K562 (cell line): ENCODE results near the gene SHF. TPM values are rescaled to one million over a fixed set of nuclear protein-coding genes. Genes with fewer than 3 reads are reported as not detected.
A peak's percentile ranks its signal among the peaks of the same experiment; 100 is the strongest.

ENCODE experiments used
- ATAC-seq: fragments of 200-7000 bp; cut with Tn5 transposase; 3 replicates; pipeline ENCODE4 v1.9.1; 2020; ENCODE audit warnings: moderate library complexity
- BruUV-seq: library from RNA; stranded (reverse); fragments of 400-500 nt; replicated peaks from 2 replicates; lab custom pipeline; 2021; lab: Mats Ljungman, UMichigan
- CTCF ChIA-PET: fragments of 300-600 bp; formaldehyde crosslinking; extraction: SDS; loops from one replicate; lab custom pipeline; 2021; ENCODE audit warnings: low intra/inter-chr PET ratio; lab: Yijun Ruan, JAX
- POLR2A ChIA-PET: fragments of 300-600, 350-650 bp; sonication (Branson Sonifier 250); formaldehyde crosslinking; extraction: SDS; loops from one replicate; lab custom pipeline; 2021; ENCODE audit warnings: antibody characterized with exemption, inconsistent platforms; lab: Yijun Ruan, JAX
- DNase-seq, 4 experiments: peaks; one replicate each; pipeline versions ENCODE4 v3.0.0 to v3.0.0-alpha.2; 2011 to 2018; ENCODE audit warnings: low spot score in 3 of 4, mixed read lengths in 3 of 4; ENCODE audit errors: extremely low read depth in 1 of 4
- FAIRE-seq: peaks from 2 replicates; lab custom pipeline; 2011; peaks lifted over from hg19 to GRCh38; lab: Jason Lieb, UNC
- H2AFZ ChIP-seq: 2 replicates; pipeline ENCODE4 v1.6.0; 2011; ENCODE audit warnings: low read depth, low read length, control low read depth, inconsistent platforms
- H3K27ac ChIP-seq: fragments of 200-600 bp; 3 replicates; pipeline ENCODE4 v1.8.0; 2011; ENCODE audit warnings: low read depth, mild to moderate bottlenecking, control low read depth, inconsistent platforms, low read length, moderate library complexity, mixed read lengths; ENCODE audit errors: extremely low read depth
- H3K27me3 ChIP-seq, 2 experiments: fragments of 300-600 bp in 1 of 2; 2 replicates in 1 of 2; 3 replicates in 1 of 2; pipeline versions ENCODE4 v1.6.0 to v1.8.0; 2011; ENCODE audit warnings: inconsistent platforms in 2 of 2, low read length in 2 of 2, mild to moderate bottlenecking in 1 of 2, mixed read lengths in 1 of 2, moderate library complexity in 1 of 2; ENCODE audit not compliant: control insufficient read depth in 2 of 2, insufficient read depth in 2 of 2
- H3K36me3 ChIP-seq: fragments of 300-600 bp; 3 replicates; pipeline ENCODE4 v1.8.0; 2011; ENCODE audit warnings: mild to moderate bottlenecking, low read length, inconsistent platforms; ENCODE audit not compliant: control insufficient read depth, insufficient read depth
- H3K4me1 ChIP-seq, 2 experiments: fragments of 200-600 bp in 1 of 2; replicated peaks in 1 of 2; 2 replicates in 1 of 2; 3 replicates in 1 of 2; pipeline versions ENCODE4 v1.5.1 to v1.8.0; 2011; ENCODE audit warnings: inconsistent platforms in 2 of 2, low read length in 2 of 2, mild to moderate bottlenecking in 1 of 2, mixed read lengths in 1 of 2, moderate library complexity in 1 of 2; ENCODE audit not compliant: control insufficient read depth in 2 of 2, insufficient read depth in 2 of 2
- H3K4me2 ChIP-seq: 2 replicates; pipeline ENCODE4 v1.6.1; 2011; ENCODE audit warnings: low read length, control low read depth, inconsistent platforms, mixed read lengths; ENCODE audit not compliant: insufficient read depth
- H3K4me3 ChIP-seq: fragments of 200-600 bp; sonication (generic), shearing (Covaris generic); 2 replicates; pipeline ENCODE4 v1.5.1; 2016; ENCODE audit warnings: control low read depth, inconsistent platforms
- H3K79me2 ChIP-seq: fragments of 200-600 bp; 3 replicates; pipeline ENCODE4 v1.8.0; 2011; ENCODE audit warnings: low read length, inconsistent platforms; ENCODE audit not compliant: control insufficient read depth, insufficient read depth
- H3K9ac ChIP-seq, 2 experiments: 2 replicates each; pipeline versions ENCODE4 v1.6.0 to v1.6.1; 2011; ENCODE audit warnings: low read depth in 2 of 2, low read length in 2 of 2, control low read depth in 1 of 2, inconsistent platforms in 1 of 2, mild to moderate bottlenecking in 1 of 2, mixed read lengths in 1 of 2; ENCODE audit not compliant: insufficient read depth in 1 of 2
- H3K9me1 ChIP-seq: one replicate; pipeline ENCODE4 v1.6.0; 2011; ENCODE audit warnings: inconsistent platforms, mild to moderate bottlenecking, low read length, moderate library complexity; ENCODE audit not compliant: control insufficient read depth, insufficient read depth
- H3K9me3 ChIP-seq: replicated peaks from 2 replicates; pipeline ENCODE4 v1.5.1; 2011; ENCODE audit warnings: low read depth, low read length, inconsistent platforms; ENCODE audit not compliant: control insufficient read depth, insufficient read depth
- H4K20me1 ChIP-seq: replicated peaks from 2 replicates; pipeline ENCODE4 v1.6.1; 2011; ENCODE audit warnings: low read length, inconsistent platforms, mixed read lengths; ENCODE audit not compliant: control insufficient read depth, insufficient read depth
- ADNP ChIP-seq: fragments of 200-800 bp; sonication (Bioruptor generic); IDR thresholded peaks from 2 replicates; pipeline ENCODE4 v1.6.1; 2016; ENCODE audit warnings: missing genetic modification characterization, missing compliant biosample characterization
- KDM4B ChIP-seq, 2 experiments: fragments of 450-650 bp in 1 of 2; sonication (generic) in 1 of 2; IDR thresholded peaks; 2 replicates each; pipeline ENCODE4 v1.6.1; 2016 to 2017; ENCODE audit warnings: borderline replicate concordance in 2 of 2, antibody characterized with exemption in 1 of 2, low read depth in 1 of 2, mild to moderate bottlenecking in 1 of 2
- LCOR ChIP-seq: sonication (generic); formaldehyde crosslinking; IDR thresholded peaks from 2 replicates; pipeline ENCODE4 v1.8.0; 2022; ENCODE audit warnings: mild to moderate bottlenecking, missing genetic modification reagents
- NR2C2 ChIP-seq, 2 experiments: fragments of 200-800 bp in 1 of 2; sonication (Bioruptor generic) in 1 of 2; sonication (generic) in 1 of 2; formaldehyde crosslinking in 1 of 2; IDR thresholded peaks; 2 replicates each; pipeline versions ENCODE4 v1.6.1 to v1.8.0; 2016 to 2022; ENCODE audit warnings: mild to moderate bottlenecking in 1 of 2, missing compliant biosample characterization in 1 of 2, missing genetic modification characterization in 1 of 2, missing genetic modification reagents in 1 of 2
- WGBS: fragments of 100-300 bp; shearing (Covaris generic); methylation state at CpG from one replicate; pipeline ENCODE4 v1.1.6; 2016; ENCODE audit warnings: low coverage, mixed read lengths; ENCODE audit not compliant: insufficient coverage; ENCODE audit errors: missing lambda C conversion rate; 5-methylcytosine and 5-hydroxymethylcytosine counted together
- in situ Hi-C: fragments of 300-500 bp; cut with MboI; formaldehyde crosslinking; loops from 4 replicates; pipeline ENCODE4 v1.15.0; 2018; ENCODE audit warnings: inconsistent platforms, mixed read lengths
- intact Hi-C: fragments of 100-400 bp; cut with micrococcal nuclease; formaldehyde crosslinking; loops from 2 replicates; pipeline ENCODE4 v1.14.2; 2022
- polyA plus RNA-seq, 8 experiments: library from polyadenylated mRNA; depleted of rRNA in 4 of 8; stranded (reverse) in 5 of 8; unstranded in 3 of 8; fragments of >200 nt; fragmentation: Nextera tagmentation in 2 of 8; fragmentation: Illumina TruSeq in 1 of 8; extraction: Ambion mirVana in 2 of 8; extraction: Trizol in 1 of 8; gene quantifications; 2 replicates each; pipeline versions ENCODE4 v1.2.1 to v1.2.3, GENCODE V29; 2011 to 2014; ENCODE audit warnings: inconsistent platforms in 1 of 8, missing spikeins in 1 of 8
- total RNA-seq, 7 experiments: library from RNA; depleted of rRNA in 6 of 7; stranded (reverse); fragments of >200 nt in 6 of 7; fragmentation: Illumina TruSeq in 2 of 7; extraction: Trizol in 2 of 7; gene quantifications; 2 replicates each; pipeline versions ENCODE4 v1.2.1 to v1.2.3, GENCODE V29; 2011 to 2021; ENCODE audit warnings: low replicate concordance in 1 of 7
- TF ChIP-seq, protein P1 (sequence below): fragments of 250-450 bp; sonication (Bioruptor Pico); IDR thresholded peaks from 2 replicates; pipeline ENCODE4 v1.8.0; 2021; ENCODE audit warnings: moderate library complexity, mild to moderate bottlenecking, inconsistent platforms

The SHF gene
- total and polyA plus RNA-seq, 9 of the 15 experiments (the other 6 are each of a cell fraction or from before 2014, with no cell fraction given): 0.51 to 2.2 (median 0.85) TPM; not detected in 2

DNA sequence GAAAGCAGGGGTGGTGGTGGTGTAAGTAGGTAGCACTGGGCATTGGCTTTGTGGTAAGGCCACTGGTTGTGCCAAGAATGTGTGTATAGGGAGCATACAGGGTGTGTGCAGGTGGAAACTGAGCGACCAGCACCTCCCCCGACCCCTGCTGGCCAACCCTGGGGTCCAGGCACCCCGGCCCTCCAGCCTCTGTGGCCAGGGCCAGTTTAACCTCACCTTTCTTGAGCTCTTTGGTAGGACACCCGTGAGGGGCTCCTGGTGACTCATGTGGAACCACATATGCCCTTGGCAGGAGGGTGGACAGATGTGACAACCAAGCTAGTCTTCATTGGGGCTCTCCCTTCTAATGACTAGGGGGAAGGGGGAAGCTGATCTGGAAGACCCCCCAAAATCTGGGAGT is 19.5 kb downstream of the SHF start (continued):
- no peak for TF ChIP-seq KDM4B (IDR thresholded peaks at IDR 0.05; ENCODE audit: borderline replicate concordance in 2 of 2, low read depth in 1 of 2)
- no peak for TF ChIP-seq LCOR (CRISPR knock-in tag)

DNA sequence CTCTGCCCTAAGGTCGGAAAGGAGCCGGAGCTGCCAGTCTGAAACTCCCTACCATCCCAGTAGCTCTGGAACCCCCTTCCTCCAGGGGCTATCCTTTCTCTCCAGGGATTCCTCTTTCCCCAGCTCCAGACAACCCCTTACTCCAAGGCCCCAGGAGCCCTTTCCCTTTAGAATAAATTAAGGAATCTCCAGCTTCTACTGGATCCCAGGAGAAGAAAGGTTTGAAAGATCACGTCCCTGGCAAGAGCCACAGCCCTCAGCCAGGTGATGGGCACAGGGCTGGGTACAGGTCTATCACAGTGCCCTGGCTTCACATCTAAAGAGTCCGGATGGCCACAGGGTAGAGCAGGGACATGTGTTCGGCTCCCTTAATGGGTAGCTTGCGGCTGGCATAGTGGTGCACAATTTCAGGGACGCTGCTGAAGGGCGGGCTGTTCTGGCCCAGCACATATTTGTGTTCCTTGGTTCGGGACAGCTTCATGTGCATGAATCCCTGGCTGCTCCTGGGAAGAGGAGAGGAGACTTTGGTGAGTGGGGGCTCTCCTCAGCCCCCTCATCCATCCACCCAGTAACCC is 20.0 kb downstream of the SHF start:
- H2AFZ ChIP-seq: peak overlapping the region; percentile 95
- POLR2A ChIA-PET: interaction anchor here (1.1 to 2.7 kb wide), 4 partner anchors 9 to 19 kb away, joined by 3 to 12 read pairs (median 6); no protein-coding TSS in a partner anchor
- WGBS: 67% methylated on average over 9 of the region's 9 CpGs
- CTCF ChIA-PET: interaction anchor here (3.0 kb wide), 1 partner anchor 291 kb away, joined by 14 read pairs; no protein-coding TSS in a partner anchor
- ATAC-seq (no peak), FAIRE-seq (no peak), DNase-seq (no peak)
- H3K4me3 ChIP-seq: peak overlapping the region; percentile 69; the same call in 1 of the 2 replicates
- H3K27me3 ChIP-seq: no peaks in the 10 kb centered on the region
- no peaks in the 10 kb centered on the region for H3K36me3 ChIP-seq
- peaks cover 3% of the 10 kb centered on the region; the same call in 1 of the 3 replicates for H3K79me2 ChIP-seq
- peaks cover 31 to 49% of the 10 kb centered on the region in 2 experiments for H3K4me1 ChIP-seq
- TSS peak; percentile 66 for BruUV-seq
- H3K9me1 ChIP-seq: no peaks in the 10 kb centered on the region
- peak overlapping the region; percentile 82 to 97; a peak in 3 of 4 replicates for H3K9ac ChIP-seq
- H4K20me1 ChIP-seq: peaks cover under 1% of the 10 kb centered on the region; the same call in 1 of the 2 replicates
- in situ Hi-C loops (no loop called here), intact Hi-C loops (loop anchor here (1.0 to 10.0 kb wide), 2 partner anchors 31 to 447 kb away; no protein-coding TSS in a partner anchor)
- peak overlapping the region; percentile 86; the same call in 2 of the 3 replicates for H3K27ac ChIP-seq
- TF ChIP-seq ADNP (tag) (no peak), NR2C2 (CRISPR knock-in tag; IDR thresholded peaks at IDR 0.05) (no peak), NR2C2 (tag; IDR thresholded peaks at IDR 0.05) (peak; percentile 24)
- TF ChIP-seq, protein P1, sequence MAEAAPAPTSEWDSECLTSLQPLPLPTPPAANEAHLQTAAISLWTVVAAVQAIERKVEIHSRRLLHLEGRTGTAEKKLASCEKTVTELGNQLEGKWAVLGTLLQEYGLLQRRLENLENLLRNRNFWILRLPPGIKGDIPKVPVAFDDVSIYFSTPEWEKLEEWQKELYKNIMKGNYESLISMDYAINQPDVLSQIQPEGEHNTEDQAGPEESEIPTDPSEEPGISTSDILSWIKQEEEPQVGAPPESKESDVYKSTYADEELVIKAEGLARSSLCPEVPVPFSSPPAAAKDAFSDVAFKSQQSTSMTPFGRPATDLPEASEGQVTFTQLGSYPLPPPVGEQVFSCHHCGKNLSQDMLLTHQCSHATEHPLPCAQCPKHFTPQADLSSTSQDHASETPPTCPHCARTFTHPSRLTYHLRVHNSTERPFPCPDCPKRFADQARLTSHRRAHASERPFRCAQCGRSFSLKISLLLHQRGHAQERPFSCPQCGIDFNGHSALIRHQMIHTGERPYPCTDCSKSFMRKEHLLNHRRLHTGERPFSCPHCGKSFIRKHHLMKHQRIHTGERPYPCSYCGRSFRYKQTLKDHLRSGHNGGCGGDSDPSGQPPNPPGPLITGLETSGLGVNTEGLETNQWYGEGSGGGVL (CRISPR knock-in tag): no peak
- H3K9me3 ChIP-seq: no peaks in the 10 kb centered on the region
- H3K4me2 ChIP-seq: peak overlapping the region; percentile 48
